Activated naive CD8-positive, alpha-beta T cell treated with anti-CD3 and anti-CD28 coated beads for 36 hours (primary cell): Measurements from ENCODE around the gene EEF2K. TPM values are rescaled to one million over a fixed set of nuclear protein-coding genes. Genes with fewer than 3 reads are reported as not detected.
A peak's percentile ranks its signal among the peaks of the same experiment; 100 is the strongest.

Experiments used
- DNase-seq: peaks from one replicate; pipeline ENCODE4 v3.0.0; 2021
- H3K27ac Mint-ChIP-seq: one replicate; pipeline ENCODE4 v1.8.0; 2022; ENCODE audit warnings: mild to moderate bottlenecking, moderate library complexity, mixed read lengths
- H3K27me3 Mint-ChIP-seq: one replicate; pipeline ENCODE4 v1.8.0; 2022; ENCODE audit warnings: mild to moderate bottlenecking, mixed read lengths
- H3K36me3 Mint-ChIP-seq: one replicate; pipeline ENCODE4 v1.8.0; 2021; ENCODE audit warnings: mild to moderate bottlenecking, mixed read lengths
- H3K4me1 Mint-ChIP-seq: one replicate; pipeline ENCODE4 v1.8.0; 2021; ENCODE audit warnings: mixed read lengths
- H3K4me3 Mint-ChIP-seq: one replicate; pipeline ENCODE4 v1.8.0; 2022; ENCODE audit warnings: mild to moderate bottlenecking, moderate library complexity, mixed read lengths
- H3K9me3 Mint-ChIP-seq: one replicate; pipeline ENCODE4 v1.8.0; 2022; ENCODE audit warnings: mixed read lengths
- total RNA-seq, 2 experiments: library from RNA; stranded (reverse); gene quantifications; one replicate each; pipeline ENCODE4 v1.2.3, GENCODE V29; 2021

Gene EEF2K
- total RNA-seq, 2 experiments from 2014 or later, result 28.9 to 32.5 TPM

DNA sequence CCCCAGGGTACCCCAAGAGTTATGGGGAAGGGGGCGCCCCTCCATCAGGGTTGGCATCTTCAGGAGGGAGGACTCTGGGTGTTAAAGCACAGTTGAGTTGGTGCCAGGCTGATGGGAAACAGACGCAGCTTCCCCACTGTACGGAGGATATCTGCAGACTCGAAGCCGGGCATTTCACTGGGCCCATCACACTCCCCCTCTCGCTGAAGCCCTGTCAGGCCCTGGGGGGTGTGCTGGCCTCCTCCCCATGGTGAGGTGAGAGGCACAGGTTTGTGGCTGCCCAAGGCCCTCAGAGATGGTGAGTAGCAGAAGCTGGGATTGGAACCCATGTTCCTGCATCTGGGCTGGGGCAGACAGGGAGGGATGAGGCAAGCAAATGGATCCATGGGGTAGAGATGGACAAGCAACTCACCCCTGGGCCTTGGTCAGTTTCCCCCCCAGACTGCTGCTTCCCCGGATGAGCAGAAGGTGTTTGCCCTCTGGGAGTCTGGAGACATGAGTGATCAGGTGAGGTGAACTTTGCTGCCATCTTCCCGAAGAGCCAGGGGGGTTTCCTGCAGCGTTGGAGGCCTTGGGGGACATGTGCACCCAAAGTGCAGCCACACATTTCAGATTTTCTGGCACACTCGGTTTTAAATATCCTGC, 122.1 kb downstream of the EEF2K start:
- H3K27ac Mint-ChIP-seq, result no peak overlapping the region
- peaks cover 36% of the 10 kb centered on the region for H3K36me3 Mint-ChIP-seq
- DNase-seq, result no peak
- H3K4me1 Mint-ChIP-seq, result no peaks in the 10 kb centered on the region
- H3K4me3 Mint-ChIP-seq, result no peak overlapping the region
- H3K9me3 Mint-ChIP-seq, result no peaks in the 10 kb centered on the region
- H3K27me3 Mint-ChIP-seq, result no peaks in the 10 kb centered on the region

DNA sequence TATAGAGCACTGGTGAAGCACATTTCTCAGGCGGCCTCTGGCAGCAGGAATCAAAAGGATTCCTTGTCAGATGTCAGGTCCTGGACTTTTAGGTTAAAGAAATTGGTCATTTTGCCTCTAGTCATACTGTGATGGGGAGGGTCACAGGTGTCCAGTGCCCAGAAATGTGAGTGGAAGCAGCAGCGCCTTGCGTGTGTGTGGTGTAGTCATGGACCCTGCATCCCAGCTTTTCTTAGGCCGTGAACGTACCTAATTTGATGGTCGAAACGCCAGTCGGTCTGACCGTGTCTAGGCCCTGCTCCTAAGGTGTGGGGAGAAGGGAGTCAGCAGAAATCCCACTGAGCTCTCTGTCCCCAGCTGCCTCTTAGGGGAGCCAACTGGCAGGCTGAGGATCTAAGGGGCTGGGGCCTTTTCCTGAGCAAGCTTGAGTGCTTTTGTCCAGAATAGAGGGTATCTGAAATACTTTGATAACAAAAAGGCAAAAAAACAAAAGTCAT, 123.2 kb downstream of the EEF2K start:
- Mint-ChIP-seq H3K4me3 (no peak overlapping the region), H3K27ac (peak overlapping the region; percentile 42), H3K9me3 (peaks cover under 1% of the 10 kb centered on the region), H3K27me3 (no peaks in the 10 kb centered on the region), H3K36me3 (peaks cover 46% of the 10 kb centered on the region), H3K4me1 (no peaks in the 10 kb centered on the region)
- DNase-seq, result no peak

DNA sequence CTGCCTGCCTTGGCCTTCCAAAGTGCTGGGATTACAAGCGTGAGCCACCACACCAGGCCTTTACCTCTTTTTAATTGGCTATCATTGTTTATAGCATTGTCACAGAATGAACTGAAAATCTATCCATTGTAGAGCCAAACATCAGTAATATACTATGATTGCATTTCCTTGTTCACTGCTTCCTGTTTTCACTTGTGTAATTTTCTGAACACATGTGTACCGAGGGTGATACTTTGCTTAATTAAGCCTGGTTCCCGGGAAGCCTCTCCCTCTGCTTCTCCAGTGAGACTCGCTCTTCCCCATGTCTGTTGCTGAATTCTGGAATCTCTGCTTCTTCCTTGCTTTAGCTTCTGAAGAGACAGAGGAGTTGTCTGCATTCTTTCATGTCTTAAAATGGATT, 124.2 kb downstream of the EEF2K start:
- Mint-ChIP-seq H3K27me3 (no peaks in the 10 kb centered on the region), H3K4me1 (no peaks in the 10 kb centered on the region), H3K4me3 (no peak overlapping the region), H3K27ac (peak overlapping the region; percentile 29), H3K36me3 (peaks cover 57% of the 10 kb centered on the region), H3K9me3 (peaks cover 6% of the 10 kb centered on the region)
- DNase-seq, result no peak

DNA sequence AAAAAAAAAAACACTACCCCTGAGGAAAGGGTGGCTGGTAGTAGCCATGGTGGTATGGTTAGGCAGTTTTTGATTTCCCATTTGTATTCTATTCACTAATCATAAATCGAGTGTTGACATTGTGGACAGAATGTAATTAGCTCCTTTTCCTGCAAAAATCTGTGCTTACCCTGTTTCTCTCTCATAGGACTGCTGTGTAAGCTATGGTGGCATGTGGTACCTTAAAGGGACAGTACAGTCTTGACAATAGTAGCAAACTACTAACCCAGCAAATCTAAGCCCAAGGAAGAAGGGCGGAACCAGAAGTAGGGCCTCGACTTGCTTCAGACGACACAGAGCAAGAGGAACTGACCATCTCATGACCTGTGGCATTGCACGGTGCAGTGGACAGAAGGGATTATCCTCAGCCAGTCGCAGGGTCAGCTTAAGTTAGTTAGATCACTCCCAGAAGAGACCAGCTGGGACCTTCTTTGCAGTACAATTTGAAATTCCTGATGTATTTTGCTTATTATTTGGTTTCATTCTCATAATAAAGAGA, 127.4 kb downstream of the EEF2K start:
- H3K9me3 Mint-ChIP-seq, result peaks cover 28% of the 10 kb centered on the region
- peaks cover 75% of the 10 kb centered on the region for H3K36me3 Mint-ChIP-seq
- H3K4me3 Mint-ChIP-seq, result no peak overlapping the region
- peaks cover 11% of the 10 kb centered on the region for H3K4me1 Mint-ChIP-seq
- no peaks in the 10 kb centered on the region for H3K27me3 Mint-ChIP-seq
- DNase-seq, result no peak
- H3K27ac Mint-ChIP-seq, result no peak overlapping the region

DNA sequence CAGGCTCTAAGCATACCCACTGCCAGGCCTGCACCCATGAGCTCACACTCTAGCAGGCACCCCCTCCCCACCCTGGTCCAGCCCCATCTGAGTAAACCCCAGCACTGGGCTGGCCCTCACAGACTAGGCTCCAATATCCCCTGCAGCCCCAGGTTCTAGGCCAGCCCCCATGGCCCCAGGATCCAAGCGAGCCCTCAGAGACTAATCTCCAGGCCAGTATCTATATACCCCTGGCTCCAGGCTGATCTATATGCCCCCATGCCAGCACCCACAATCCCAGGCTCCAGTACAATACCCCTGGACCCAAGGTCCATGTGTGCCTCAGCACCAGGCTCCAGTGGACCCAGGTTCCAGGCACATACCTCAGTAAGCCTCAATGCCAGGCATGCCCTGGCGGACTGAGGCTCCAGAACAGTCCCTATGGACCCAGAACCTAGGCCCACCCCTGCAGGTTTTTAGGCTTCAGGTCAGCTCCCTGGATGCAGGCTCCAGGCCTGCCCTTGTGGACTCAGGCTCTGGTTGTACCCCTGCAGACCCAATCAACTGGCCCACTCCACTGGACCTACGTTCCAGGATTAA, 129.7 kb downstream of the EEF2K start:
- peaks cover 38% of the 10 kb centered on the region for H3K9me3 Mint-ChIP-seq
- no peak for DNase-seq
- H3K4me3 Mint-ChIP-seq, result no peak overlapping the region
- peaks cover 86% of the 10 kb centered on the region for H3K36me3 Mint-ChIP-seq
- peaks cover 12% of the 10 kb centered on the region for H3K4me1 Mint-ChIP-seq
- H3K27me3 Mint-ChIP-seq, result no peaks in the 10 kb centered on the region
- H3K27ac Mint-ChIP-seq, result no peak overlapping the region

DNA sequence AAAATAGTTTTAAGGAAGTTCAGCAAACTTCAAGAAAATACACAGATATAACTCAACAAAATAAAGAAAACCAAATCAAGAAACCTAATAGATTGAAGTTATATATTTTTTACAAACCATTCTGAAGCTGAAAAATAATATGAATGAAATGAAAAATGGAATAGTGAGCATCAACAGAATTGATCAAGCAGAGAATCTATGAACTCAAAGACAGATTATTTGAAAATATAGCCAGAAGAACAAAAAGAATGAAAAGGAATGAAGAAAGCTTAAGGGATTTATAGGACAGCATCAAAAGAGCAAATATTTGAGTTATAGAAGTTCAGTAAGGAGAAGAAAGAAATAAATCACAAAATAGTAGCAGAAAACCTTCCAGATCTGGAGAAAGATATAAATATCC, 130.5 kb downstream of the EEF2K start:
- peaks cover 88% of the 10 kb centered on the region for H3K36me3 Mint-ChIP-seq
- H3K27ac Mint-ChIP-seq, result peak overlapping the region; percentile 8
- H3K9me3 Mint-ChIP-seq, result peaks cover 42% of the 10 kb centered on the region
- DNase-seq, result no peak
- H3K4me3 Mint-ChIP-seq, result no peak overlapping the region
- H3K4me1 Mint-ChIP-seq, result peaks cover 12% of the 10 kb centered on the region
- H3K27me3 Mint-ChIP-seq, result no peaks in the 10 kb centered on the region

DNA sequence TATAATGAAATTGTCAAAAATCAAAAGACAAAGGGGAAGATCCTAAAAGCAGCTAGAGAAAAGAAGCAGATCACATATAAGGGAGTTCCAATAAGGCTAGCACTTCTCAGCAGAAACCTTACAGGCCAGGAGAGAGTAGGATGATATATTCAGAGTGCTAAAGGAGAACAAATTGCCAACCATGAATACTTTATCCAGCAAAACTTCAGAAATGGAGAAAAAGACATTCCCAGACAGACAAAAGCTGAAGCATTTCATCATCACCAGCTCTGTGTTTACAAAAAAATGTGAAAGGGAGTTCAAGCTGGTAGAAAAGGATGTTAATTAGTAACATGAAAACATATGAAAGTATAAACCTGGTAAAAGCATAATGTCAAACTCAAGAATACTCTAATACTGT, 131.0 kb downstream of the EEF2K start:
- H3K27me3 Mint-ChIP-seq, result no peaks in the 10 kb centered on the region
- DNase-seq, result no peak
- peaks cover 87% of the 10 kb centered on the region for H3K36me3 Mint-ChIP-seq
- H3K4me1 Mint-ChIP-seq, result peaks cover 12% of the 10 kb centered on the region
- no peak overlapping the region for H3K27ac Mint-ChIP-seq
- H3K9me3 Mint-ChIP-seq, result peaks cover 44% of the 10 kb centered on the region
- no peak overlapping the region for H3K4me3 Mint-ChIP-seq

DNA sequence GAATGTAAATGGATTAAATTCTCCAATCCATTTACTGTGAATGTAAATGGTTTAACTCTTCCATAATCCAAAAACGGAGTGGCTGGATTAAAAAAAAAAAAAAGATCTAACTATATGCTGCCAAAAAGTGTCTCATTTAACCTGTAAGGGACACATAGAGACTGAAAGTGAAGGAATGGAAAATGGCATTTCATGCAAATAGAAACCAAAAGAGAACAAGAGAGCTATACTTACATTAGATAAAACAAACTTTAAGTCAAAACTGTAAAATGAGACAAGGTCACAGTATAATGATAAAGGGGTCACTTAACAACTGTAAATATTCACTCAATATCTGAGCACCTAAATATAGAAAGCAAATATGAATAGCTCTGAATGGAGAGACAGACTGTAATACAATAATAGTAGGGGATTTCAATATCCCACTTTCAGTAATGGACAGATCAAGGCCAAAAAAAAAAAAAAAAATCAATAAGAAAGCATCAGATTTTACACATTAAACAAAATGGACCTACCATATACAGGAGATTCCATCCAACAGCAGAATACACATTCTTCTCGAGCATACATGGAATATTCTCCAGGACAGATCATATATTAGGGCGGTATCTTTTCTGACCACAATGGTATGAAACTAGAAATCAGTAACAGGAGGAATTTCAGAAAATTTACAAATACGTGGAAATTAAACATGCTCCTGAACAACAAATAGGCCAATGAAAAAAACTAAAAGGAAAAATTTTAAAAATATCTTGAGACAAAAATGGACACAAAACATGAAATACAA, 132.0 kb downstream of the EEF2K start:
- H3K4me3 Mint-ChIP-seq, result peak overlapping the region; percentile 15
- peaks cover 44% of the 10 kb centered on the region for H3K9me3 Mint-ChIP-seq
- peak overlapping the region; percentile 84 for H3K27ac Mint-ChIP-seq

More for the DNA sequence above, 132.0 kb downstream of the EEF2K start:
- H3K4me1 Mint-ChIP-seq, result peaks cover 12% of the 10 kb centered on the region
- peaks cover 85% of the 10 kb centered on the region for H3K36me3 Mint-ChIP-seq
- H3K27me3 Mint-ChIP-seq, result no peaks in the 10 kb centered on the region
- no peak for DNase-seq

Other genes with a start within 250 kb of the EEF2K start
- gene PDZD9, start 205.2 kb upstream of the EEF2K start, total RNA-seq, result not detected
- gene MOSMO, start 198.2 kb upstream of the EEF2K start, total RNA-seq, result 1 to 10 TPM; 5.6 TPM
- gene VWA3A, start 113.7 kb upstream of the EEF2K start, total RNA-seq, result under 1 TPM in 1 of 2 experiments, not detected in 1; 0.22 TPM
- gene SDR42E2, start 43.8 kb upstream of the EEF2K start, total RNA-seq, result not detected
- 10 to 100 TPM; 94.3 to 95.8 TPM for gene POLR3E, start 91.1 kb downstream of the EEF2K start, total RNA-seq
- 10 to 100 TPM; 31.6 to 34.7 TPM for gene CDR2, start 168.3 kb downstream of the EEF2K start, total RNA-seq